Upper lobe of right lung (tissue), 1 donor: Measurements from ENCODE around the gene SH3BGR. TPM values are rescaled to one million over a fixed set of nuclear protein-coding genes. Genes with fewer than 3 reads are reported as not detected.

Source experiments
- ATAC-seq: fragments of 200-7000 bp; cut with Tn5 transposase; one replicate; pipeline ENCODE4 v1.9.1; 2020; ENCODE audit warnings: mild to moderate bottlenecking, moderate library complexity
- DNase-seq: peaks from one replicate; pipeline ENCODE4 v3.0.0-alpha.2; 2020
- H3K27ac ChIP-seq: fragments of 200-600 bp; one replicate; pipeline ENCODE4 v1.8.0; 2022
- H3K27me3 ChIP-seq: fragments of 200-600 bp; one replicate; pipeline ENCODE4 v1.8.0; 2022; ENCODE audit warnings: mild to moderate bottlenecking
- H3K36me3 ChIP-seq: fragments of 200-600 bp; one replicate; pipeline ENCODE4 v1.8.0; 2022
- H3K4me1 ChIP-seq: fragments of 200-600 bp; one replicate; pipeline ENCODE4 v1.8.0; 2022
- H3K4me3 ChIP-seq: fragments of 200-600 bp; one replicate; pipeline ENCODE4 v1.8.0; 2022; ENCODE audit warnings: mild to moderate bottlenecking
- H3K9me3 ChIP-seq: fragments of 200-600 bp; one replicate; pipeline ENCODE4 v1.8.0; 2022
- CTCF ChIP-seq: fragments of 200-600 bp; IDR thresholded peaks from one replicate; pipeline ENCODE4 v1.8.0; 2022; ENCODE audit warnings: antibody characterized with exemption
- intact Hi-C: fragments of 100-400 bp; cut with DNase I; formaldehyde crosslinking; loops from one replicate; pipeline ENCODE4 v1.11.0; 2022
- total RNA-seq: library from RNA; stranded (reverse); fragmentation: NEBNext Ultra II Directional; extraction: Animal tissue kit (Norgen Biotek cat#: 25700); gene quantifications from one replicate; pipeline ENCODE4 v1.2.1, GENCODE V29; 2021
- donor health status: DM: no; HTN: yes; CAD: no; lungs with severe emphysema.

SH3BGR gene
- total RNA-seq, 1 donor from 2014 or later: 3.1 TPM

GRCh38 chr21:39453571-39454179 lies 1.9 kb downstream of the SH3BGR start:
- H3K4me3 ChIP-seq: no peak overlapping the region
- ATAC-seq (no peak), DNase-seq (no peak)
- H3K36me3 ChIP-seq: no peaks in the 10 kb centered on the region
- H3K27me3 ChIP-seq: no peaks in the 10 kb centered on the region
- no peaks in the 10 kb centered on the region for H3K9me3 ChIP-seq
- H3K4me1 ChIP-seq: no peaks in the 10 kb centered on the region
- TF ChIP-seq CTCF: no peak
- intact Hi-C loops: no loop called here
- no peak overlapping the region for H3K27ac ChIP-seq

- Histone ChIP-seq H3K27ac (no peak overlapping the region), H3K4me3 (no peak overlapping the region), H3K4me1 (no peaks in the 10 kb centered on the region), H3K9me3 (no peaks in the 10 kb centered on the region), H3K36me3 (no peaks in the 10 kb centered on the region), H3K27me3 (no peaks in the 10 kb centered on the region)
- ATAC-seq: no peak
- intact Hi-C loops: no loop called here
- no peak for DNase-seq
- TF ChIP-seq CTCF: no peak
These were observed 3.3 kb downstream of the SH3BGR start for GRCh38 chr21:39454949-39455668.

GRCh38 chr21:39456665-39457064 lies 4.9 kb downstream of the SH3BGR start:
- TF ChIP-seq CTCF: no peak
- no peak overlapping the region for H3K27ac ChIP-seq

GRCh38 chr21:39461419-39461818 lies 9.6 kb downstream of the SH3BGR start:
- intact Hi-C loops: no loop called here
- H3K27ac ChIP-seq: no peak overlapping the region
- H3K27me3 ChIP-seq: no peaks in the 10 kb centered on the region
- no peaks in the 10 kb centered on the region for H3K9me3 ChIP-seq
- no peak for DNase-seq
- H3K36me3 ChIP-seq: no peaks in the 10 kb centered on the region
- no peak overlapping the region for H3K4me3 ChIP-seq
- ATAC-seq: no peak
- no peaks in the 10 kb centered on the region for H3K4me1 ChIP-seq
- TF ChIP-seq CTCF: no peak

More at GRCh38 chr21:39456665-39457064, 4.9 kb downstream of the SH3BGR start:
- no peaks in the 10 kb centered on the region for H3K9me3 ChIP-seq
- intact Hi-C loops: no loop called here
- H3K27me3 ChIP-seq: no peaks in the 10 kb centered on the region
- no peak for ATAC-seq
- H3K4me3 ChIP-seq: no peak overlapping the region
- H3K36me3 ChIP-seq: no peaks in the 10 kb centered on the region
- DNase-seq: no peak
- no peaks in the 10 kb centered on the region for H3K4me1 ChIP-seq

GRCh38 chr21:39463308-39463707 lies 11.5 kb downstream of the SH3BGR start:
- H3K4me3 ChIP-seq: no peak overlapping the region
- H3K27me3 ChIP-seq: no peaks in the 10 kb centered on the region
- intact Hi-C loops: no loop called here
- no peak for ATAC-seq
- H3K4me1 ChIP-seq: no peaks in the 10 kb centered on the region
- no peak for TF ChIP-seq CTCF
- H3K9me3 ChIP-seq: no peaks in the 10 kb centered on the region
- DNase-seq: no peak
- no peak overlapping the region for H3K27ac ChIP-seq
- no peaks in the 10 kb centered on the region for H3K36me3 ChIP-seq
